ENCODE measurements around the gene NOX4. TPM values are rescaled to one million over a fixed set of nuclear protein-coding genes. Genes with fewer than 3 reads are reported as not detected.

The NOX4 gene
- total RNA-seq, 1 donor = not detected

Other genes starting within 250 kb of the NOX4 start
- gene TRIM77, start 218.9 kb upstream of the NOX4 start, total RNA-seq = not detected